HepG2 (cell line): ENCODE results near the gene RRP8. TPM values are rescaled to one million over a fixed set of nuclear protein-coding genes. Genes with fewer than 3 reads are reported as not detected.

ENCODE experiments used
- ATAC-seq: fragments of 200-7000 bp; cut with Tn5 transposase; 3 replicates; pipeline ENCODE4 v1.9.1; 2020; ENCODE audit warnings: mild to moderate bottlenecking, moderate library complexity
- BruUV-seq: library from RNA; stranded (reverse); fragments of 400-500 nt; replicated peaks from 2 replicates; lab custom pipeline; 2021; lab: Mats Ljungman, UMichigan
- CTCF ChIA-PET: fragments of 300-600 bp; formaldehyde crosslinking; extraction: SDS; loops from one replicate; lab custom pipeline; 2021; ENCODE audit warnings: low total read pairs, inconsistent platforms, low intra/inter-chr PET ratio; lab: Yijun Ruan, JAX
- POLR2A ChIA-PET: fragments of 350-600 bp; sonication (Branson Sonifier 250); formaldehyde crosslinking; loops from one replicate; lab custom pipeline; 2020; ENCODE audit warnings: antibody characterized with exemption, inconsistent platforms; lab: Yijun Ruan, JAX
- DNase-seq: peaks from one replicate; pipeline ENCODE4 v3.0.0-alpha.2; 2015; ENCODE audit warnings: low spot score
- FAIRE-seq: peaks from 3 replicates; lab custom pipeline; 2011; peaks lifted over from hg19 to GRCh38; lab: Jason Lieb, UNC
- H2AFZ ChIP-seq: one replicate; pipeline ENCODE4 v1.6.1; 2011; ENCODE audit warnings: low read length, inconsistent platforms
- H3K27ac ChIP-seq: fragments of 300-600 bp; 3 replicates; pipeline ENCODE4 v1.8.0; 2011; ENCODE audit warnings: mixed run types, mild to moderate bottlenecking, mixed read lengths, low read length, inconsistent platforms; ENCODE audit not compliant: insufficient read depth; ENCODE audit errors: extremely low read length
- H3K27me3 ChIP-seq, 2 experiments: fragments of 200-600 bp in 1 of 2; 2 replicates in 1 of 2; 3 replicates in 1 of 2; pipeline versions ENCODE4 v1.6.0 to v1.8.0; 2011; ENCODE audit warnings: low read length in 2 of 2, mild to moderate bottlenecking in 2 of 2, moderate library complexity in 2 of 2, inconsistent platforms in 1 of 2; ENCODE audit not compliant: insufficient read depth in 2 of 2, control insufficient read depth in 1 of 2
- H3K36me3 ChIP-seq, 2 experiments: fragments of 200-600 bp in 1 of 2; replicated peaks in 1 of 2; 2 replicates in 1 of 2; 3 replicates in 1 of 2; pipeline versions ENCODE4 v1.5.1 to v1.8.0; 2011; ENCODE audit warnings: low read length in 2 of 2, inconsistent platforms in 1 of 2; ENCODE audit not compliant: insufficient read depth in 2 of 2, control insufficient read depth in 1 of 2
- H3K4me1 ChIP-seq: 2 replicates; pipeline ENCODE4 v1.5.1; 2012; ENCODE audit warnings: low read length, inconsistent platforms; ENCODE audit not compliant: insufficient read depth
- H3K4me2 ChIP-seq: 2 replicates; pipeline ENCODE4 v1.6.0; 2011; ENCODE audit warnings: low read depth, low read length, inconsistent platforms
- H3K4me3 ChIP-seq, 3 experiments: fragments of 200-600 bp in 1 of 3; sonication (generic), shearing (Covaris generic) in 1 of 3; replicated peaks in 1 of 3; 2 replicates each; pipeline ENCODE4 v1.5.1; 2011 to 2016; ENCODE audit warnings: low read length in 3 of 3, inconsistent platforms in 2 of 3, low read depth in 2 of 3, mild to moderate bottlenecking in 2 of 3, control low read depth in 1 of 3, mixed read lengths in 1 of 3; ENCODE audit not compliant: insufficient read depth in 1 of 3
- H3K79me2 ChIP-seq: one replicate; pipeline ENCODE4 v1.6.1; 2011; ENCODE audit warnings: low read length, inconsistent platforms; ENCODE audit not compliant: insufficient read depth
- H3K9ac ChIP-seq: 2 replicates; pipeline ENCODE4 v1.6.0; 2011; ENCODE audit warnings: mild to moderate bottlenecking, low read depth, low read length, inconsistent platforms; ENCODE audit not compliant: insufficient read depth
- H3K9me3 ChIP-seq: 2 replicates; pipeline ENCODE4 v1.5.1; 2012; ENCODE audit warnings: mild to moderate bottlenecking, low read length
- H4K20me1 ChIP-seq: 2 replicates; pipeline ENCODE4 v1.6.0; 2011; ENCODE audit warnings: inconsistent platforms, mild to moderate bottlenecking, low read length, moderate library complexity; ENCODE audit not compliant: insufficient read depth
- ATF1 ChIP-seq: IDR thresholded peaks from 2 replicates; pipeline ENCODE4 v1.6.1; 2016; ENCODE audit warnings: mild to moderate bottlenecking, control low read depth
- HMG20A ChIP-seq: IDR thresholded peaks from 2 replicates; pipeline ENCODE4 v1.6.1; 2016; ENCODE audit warnings: borderline replicate concordance
- NBN ChIP-seq: fragments of 450-650 bp; conservative IDR thresholded peaks from 2 replicates; pipeline ENCODE4 v1.6.1; 2017
- NR2C2 ChIP-seq: sonication (generic); formaldehyde crosslinking; IDR thresholded peaks from 2 replicates; pipeline ENCODE4 v1.4.0; 2020; ENCODE audit warnings: missing genetic modification reagents, mild to moderate bottlenecking, moderate library complexity, borderline replicate concordance
- SP4 ChIP-seq: sonication (generic); formaldehyde crosslinking; IDR thresholded peaks from 2 replicates; pipeline ENCODE4 v1.8.1; 2023; ENCODE audit warnings: mild to moderate bottlenecking, missing genetic modification reagents
- TGIF2 ChIP-seq: IDR thresholded peaks from 2 replicates; pipeline ENCODE4 v1.6.1; 2016; ENCODE audit warnings: control low read depth, missing compliant biosample characterization
- ZIK1 ChIP-seq: sonication (generic); formaldehyde crosslinking; IDR thresholded peaks from 2 replicates; pipeline ENCODE4 v1.5.0; 2020; ENCODE audit warnings: mild to moderate bottlenecking, low read depth, missing genetic modification reagents, borderline replicate concordance
- WGBS: methylation state at CpG from one replicate; pipeline ENCODE4 v1.1.6; 2017; ENCODE audit warnings: low lambda C conversion rate; 5-methylcytosine and 5-hydroxymethylcytosine counted together
- in situ Hi-C: cut with HindIII; loops from 2 replicates; pipeline ENCODE4 v1.10.0; 2017; ENCODE audit warnings: low pct_unique_long_range_greater_than_20kb; ENCODE audit not compliant: extremely low pct_ligation_motif_present
- intact Hi-C: fragments of 100-400 bp; cut with micrococcal nuclease; formaldehyde crosslinking; loops from one replicate; pipeline ENCODE4 v1.10.0; 2022; ENCODE audit not compliant: unreplicated experiment
- polyA plus RNA-seq, 8 experiments: library from polyadenylated mRNA; depleted of rRNA in 3 of 8; stranded (reverse) in 7 of 8; unstranded in 1 of 8; fragments of >200 nt; fragmentation: Illumina TruSeq in 4 of 8; extraction: Trizol in 4 of 8; gene quantifications; 2 replicates each; pipeline versions ENCODE4 v1.2.1 to v1.2.3, GENCODE V29; 2011 to 2016; ENCODE audit warnings: low read depth in 4 of 8, missing spikeins in 1 of 8, mixed read lengths in 1 of 8; ENCODE audit not compliant: insufficient read depth in 1 of 8
- total RNA-seq, 5 experiments: library from RNA; depleted of rRNA; stranded (reverse); fragments of >200 nt; fragmentation: Illumina TruSeq; extraction: Trizol; gene quantifications; 2 replicates each; pipeline ENCODE4 v1.2.3, GENCODE V29; 2016; ENCODE audit warnings: low read depth in 1 of 5
- TF ChIP-seq, protein P1 (sequence below): sonication (generic); formaldehyde crosslinking; IDR thresholded peaks from 2 replicates; pipeline ENCODE4 v1.8.1; 2022; ENCODE audit warnings: mild to moderate bottlenecking, missing genetic modification reagents
- TF ChIP-seq, protein P2 (sequence below): sonication (generic); formaldehyde crosslinking; IDR thresholded peaks from 2 replicates; pipeline ENCODE4 v1.4.0; 2020; ENCODE audit warnings: low read depth, mild to moderate bottlenecking, missing genetic modification reagents
- TF ChIP-seq, protein P3 (sequence below): sonication (generic); formaldehyde crosslinking; IDR thresholded peaks from 2 replicates; pipeline ENCODE4 v1.4.0; 2020; ENCODE audit warnings: mild to moderate bottlenecking, low read depth, missing genetic modification reagents
- TF ChIP-seq, protein P4 (sequence below): sonication (generic); formaldehyde crosslinking; IDR thresholded peaks from 2 replicates; pipeline ENCODE4 v1.5.0; 2020; ENCODE audit warnings: missing genetic modification reagents
- TF ChIP-seq, protein P5 (sequence below): sonication (generic); formaldehyde crosslinking; IDR thresholded peaks from 2 replicates; pipeline ENCODE4 v1.4.0; 2020; ENCODE audit warnings: missing genetic modification reagents, low read depth, mild to moderate bottlenecking, borderline replicate concordance
- TF ChIP-seq, protein P6 (sequence below): sonication (generic); formaldehyde crosslinking; conservative IDR thresholded peaks from 2 replicates; pipeline ENCODE4 v1.4.0; 2020; ENCODE audit warnings: mild to moderate bottlenecking, missing genetic modification reagents, moderate library complexity

Gene RRP8
- total and polyA plus RNA-seq, 2 of the 13 experiments (the other 11 are each of a cell fraction or from before 2014, with no cell fraction given): 7.2 to 21.6 TPM

- TF ChIP-seq, protein P1, sequence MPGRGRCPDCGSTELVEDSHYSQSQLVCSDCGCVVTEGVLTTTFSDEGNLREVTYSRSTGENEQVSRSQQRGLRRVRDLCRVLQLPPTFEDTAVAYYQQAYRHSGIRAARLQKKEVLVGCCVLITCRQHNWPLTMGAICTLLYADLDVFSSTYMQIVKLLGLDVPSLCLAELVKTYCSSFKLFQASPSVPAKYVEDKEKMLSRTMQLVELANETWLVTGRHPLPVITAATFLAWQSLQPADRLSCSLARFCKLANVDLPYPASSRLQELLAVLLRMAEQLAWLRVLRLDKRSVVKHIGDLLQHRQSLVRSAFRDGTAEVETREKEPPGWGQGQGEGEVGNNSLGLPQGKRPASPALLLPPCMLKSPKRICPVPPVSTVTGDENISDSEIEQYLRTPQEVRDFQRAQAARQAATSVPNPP (CRISPR knock-in tag): no peak
- TF ChIP-seq, protein P2, sequence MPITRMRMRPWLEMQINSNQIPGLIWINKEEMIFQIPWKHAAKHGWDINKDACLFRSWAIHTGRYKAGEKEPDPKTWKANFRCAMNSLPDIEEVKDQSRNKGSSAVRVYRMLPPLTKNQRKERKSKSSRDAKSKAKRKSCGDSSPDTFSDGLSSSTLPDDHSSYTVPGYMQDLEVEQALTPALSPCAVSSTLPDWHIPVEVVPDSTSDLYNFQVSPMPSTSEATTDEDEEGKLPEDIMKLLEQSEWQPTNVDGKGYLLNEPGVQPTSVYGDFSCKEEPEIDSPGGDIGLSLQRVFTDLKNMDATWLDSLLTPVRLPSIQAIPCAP (CRISPR knock-in tag): no peak
Measured at GRCh38 chr11:6563667-6564066, 39.7 kb downstream of the RRP8 start (continued).

DNA sequence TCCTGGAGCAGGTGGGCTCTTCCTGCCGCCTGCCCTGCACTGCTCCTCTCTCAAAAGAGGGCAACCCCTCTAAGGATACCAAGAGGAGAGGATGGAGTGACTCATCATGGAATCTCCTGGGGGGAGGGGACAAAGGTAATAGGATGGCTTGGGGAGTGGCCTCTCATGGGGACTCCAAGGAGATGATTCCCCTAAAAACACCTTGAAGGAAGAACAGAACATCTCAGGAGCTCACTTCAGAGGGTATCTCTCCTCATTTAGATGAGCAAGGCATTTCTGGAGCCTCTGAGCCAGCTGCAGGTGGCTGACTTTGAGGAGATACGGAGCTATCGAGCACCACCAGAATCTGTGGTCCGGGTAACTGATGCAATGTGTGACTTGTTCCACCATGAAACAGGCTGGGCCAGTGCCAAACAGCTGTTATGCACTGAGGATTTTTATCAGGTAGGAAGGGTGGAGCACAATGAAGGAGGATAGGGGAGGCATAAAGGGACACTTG lies 40.2 kb downstream of the RRP8 start:
- H3K9me3 ChIP-seq: no peaks in the 10 kb centered on the region
- no peaks in the 10 kb centered on the region for H4K20me1 ChIP-seq
- no peak overlapping the region for H3K9ac ChIP-seq
- H3K27ac ChIP-seq: no peak overlapping the region
- H3K4me1 ChIP-seq: no peaks in the 10 kb centered on the region
- no peaks in the 10 kb centered on the region for H3K27me3 ChIP-seq
- FAIRE-seq (no peak), ATAC-seq (no peak), DNase-seq (no peak)
- no peak overlapping the region for H3K4me2 ChIP-seq
- intact Hi-C loops: no loop called here
- no peak overlapping the region for H2AFZ ChIP-seq
- CTCF ChIA-PET: no interaction called here
- H3K4me3 ChIP-seq: no peak overlapping the region
- in situ Hi-C loops: no loop called here
- H3K36me3 ChIP-seq: no peaks in the 10 kb centered on the region
- WGBS: 100% methylated on average over 4 of the region's 4 CpGs
- H3K79me2 ChIP-seq: no peaks in the 10 kb centered on the region
- BruUV-seq: no TSS peak
- POLR2A ChIA-PET: no interaction called here
- TF ChIP-seq HMG20A (CRISPR knock-in tag) (no peak), ZIK1 (CRISPR knock-in tag) (no peak), ATF1 (no peak), SP4 (CRISPR knock-in tag) (no peak), NR2C2 (CRISPR knock-in tag) (no peak), TGIF2 (CRISPR knock-in tag) (no peak), NBN (no peak)
- TF ChIP-seq, protein P3, sequence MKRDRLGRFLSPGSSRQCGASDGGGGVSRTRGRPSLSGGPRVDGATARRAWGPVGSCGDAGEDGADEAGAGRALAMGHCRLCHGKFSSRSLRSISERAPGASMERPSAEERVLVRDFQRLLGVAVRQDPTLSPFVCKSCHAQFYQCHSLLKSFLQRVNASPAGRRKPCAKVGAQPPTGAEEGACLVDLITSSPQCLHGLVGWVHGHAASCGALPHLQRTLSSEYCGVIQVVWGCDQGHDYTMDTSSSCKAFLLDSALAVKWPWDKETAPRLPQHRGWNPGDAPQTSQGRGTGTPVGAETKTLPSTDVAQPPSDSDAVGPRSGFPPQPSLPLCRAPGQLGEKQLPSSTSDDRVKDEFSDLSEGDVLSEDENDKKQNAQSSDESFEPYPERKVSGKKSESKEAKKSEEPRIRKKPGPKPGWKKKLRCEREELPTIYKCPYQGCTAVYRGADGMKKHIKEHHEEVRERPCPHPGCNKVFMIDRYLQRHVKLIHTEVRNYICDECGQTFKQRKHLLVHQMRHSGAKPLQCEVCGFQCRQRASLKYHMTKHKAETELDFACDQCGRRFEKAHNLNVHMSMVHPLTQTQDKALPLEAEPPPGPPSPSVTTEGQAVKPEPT (CRISPR knock-in tag): no peak
- TF ChIP-seq, protein P4, sequence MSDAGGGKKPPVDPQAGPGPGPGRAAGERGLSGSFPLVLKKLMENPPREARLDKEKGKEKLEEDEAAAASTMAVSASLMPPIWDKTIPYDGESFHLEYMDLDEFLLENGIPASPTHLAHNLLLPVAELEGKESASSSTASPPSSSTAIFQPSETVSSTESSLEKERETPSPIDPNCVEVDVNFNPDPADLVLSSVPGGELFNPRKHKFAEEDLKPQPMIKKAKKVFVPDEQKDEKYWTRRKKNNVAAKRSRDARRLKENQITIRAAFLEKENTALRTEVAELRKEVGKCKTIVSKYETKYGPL (CRISPR knock-in tag): no peak
- TF ChIP-seq, protein P5, sequence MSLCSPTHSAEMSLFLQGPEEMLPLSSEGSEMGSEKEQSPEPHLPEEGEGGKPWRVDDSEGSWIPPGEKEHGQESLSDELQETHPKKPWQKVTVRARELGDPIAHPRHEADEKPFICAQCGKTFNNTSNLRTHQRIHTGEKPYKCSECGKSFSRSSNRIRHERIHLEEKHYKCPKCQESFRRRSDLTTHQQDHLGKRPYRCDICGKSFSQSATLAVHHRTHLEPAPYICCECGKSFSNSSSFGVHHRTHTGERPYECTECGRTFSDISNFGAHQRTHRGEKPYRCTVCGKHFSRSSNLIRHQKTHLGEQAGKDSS (CRISPR knock-in tag): no peak
- TF ChIP-seq, protein P6, sequence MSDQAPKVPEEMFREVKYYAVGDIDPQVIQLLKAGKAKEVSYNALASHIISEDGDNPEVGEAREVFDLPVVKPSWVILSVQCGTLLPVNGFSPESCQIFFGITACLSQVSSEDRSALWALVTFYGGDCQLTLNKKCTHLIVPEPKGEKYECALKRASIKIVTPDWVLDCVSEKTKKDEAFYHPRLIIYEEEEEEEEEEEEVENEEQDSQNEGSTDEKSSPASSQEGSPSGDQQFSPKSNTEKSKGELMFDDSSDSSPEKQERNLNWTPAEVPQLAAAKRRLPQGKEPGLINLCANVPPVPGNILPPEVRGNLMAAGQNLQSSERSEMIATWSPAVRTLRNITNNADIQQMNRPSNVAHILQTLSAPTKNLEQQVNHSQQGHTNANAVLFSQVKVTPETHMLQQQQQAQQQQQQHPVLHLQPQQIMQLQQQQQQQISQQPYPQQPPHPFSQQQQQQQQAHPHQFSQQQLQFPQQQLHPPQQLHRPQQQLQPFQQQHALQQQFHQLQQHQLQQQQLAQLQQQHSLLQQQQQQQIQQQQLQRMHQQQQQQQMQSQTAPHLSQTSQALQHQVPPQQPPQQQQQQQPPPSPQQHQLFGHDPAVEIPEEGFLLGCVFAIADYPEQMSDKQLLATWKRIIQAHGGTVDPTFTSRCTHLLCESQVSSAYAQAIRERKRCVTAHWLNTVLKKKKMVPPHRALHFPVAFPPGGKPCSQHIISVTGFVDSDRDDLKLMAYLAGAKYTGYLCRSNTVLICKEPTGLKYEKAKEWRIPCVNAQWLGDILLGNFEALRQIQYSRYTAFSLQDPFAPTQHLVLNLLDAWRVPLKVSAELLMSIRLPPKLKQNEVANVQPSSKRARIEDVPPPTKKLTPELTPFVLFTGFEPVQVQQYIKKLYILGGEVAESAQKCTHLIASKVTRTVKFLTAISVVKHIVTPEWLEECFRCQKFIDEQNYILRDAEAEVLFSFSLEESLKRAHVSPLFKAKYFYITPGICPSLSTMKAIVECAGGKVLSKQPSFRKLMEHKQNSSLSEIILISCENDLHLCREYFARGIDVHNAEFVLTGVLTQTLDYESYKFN (CRISPR knock-in tag): no peak
